NCI-H2107 treated with DMSO at 0.1 percent for 48 hours (cell line): ENCODE measurements around the gene DRAXIN.

Experiments
- DNase-seq: peaks from one replicate; lab custom pipeline; 2025; ENCODE audit not compliant: unreplicated experiment; lab: John Stamatoyannopoulos, UW

Gene DRAXIN

DNA sequence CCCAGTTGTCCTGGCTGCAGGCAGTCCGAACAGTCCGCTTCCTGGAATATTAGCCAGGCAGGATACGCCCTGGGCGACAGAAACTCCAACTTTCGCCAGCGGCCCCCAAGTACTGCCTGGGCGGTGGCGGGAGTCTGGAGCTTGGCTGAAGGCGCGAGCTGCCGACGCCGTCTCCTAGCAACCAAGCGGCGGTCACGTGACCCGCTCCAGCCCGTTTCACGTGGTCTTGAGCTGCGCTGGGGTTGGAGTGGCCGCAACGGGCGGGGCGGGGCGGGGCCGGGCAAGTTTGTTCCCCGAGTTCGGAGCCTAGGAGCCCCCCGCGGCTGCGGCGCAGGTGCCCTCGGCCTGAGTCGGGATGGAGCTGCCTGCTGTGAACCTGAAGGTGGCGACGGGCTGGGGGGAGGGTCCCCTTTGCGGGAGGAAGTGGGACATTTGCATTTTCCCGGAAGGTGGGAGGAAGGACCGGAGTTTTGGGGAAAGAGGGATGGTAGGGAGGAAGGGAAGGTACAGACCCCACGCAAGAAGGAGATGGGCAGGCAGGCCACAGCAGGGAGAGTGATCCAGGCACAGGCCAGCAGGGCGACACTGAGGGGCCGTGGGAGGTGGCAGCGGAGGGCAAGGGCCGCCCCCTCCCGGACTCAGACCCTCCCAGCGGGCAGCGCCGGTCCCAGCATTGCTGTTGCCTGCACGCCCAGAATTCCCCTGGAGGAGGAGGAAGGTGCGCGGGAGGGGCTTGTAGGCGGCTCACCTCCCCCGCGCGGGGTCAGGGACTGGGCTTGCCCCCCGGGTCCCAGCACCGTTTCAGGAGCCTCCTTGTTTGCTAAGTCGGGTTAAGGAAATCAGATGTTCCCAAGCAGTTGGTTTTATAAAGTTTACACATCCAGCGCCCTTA, 44.6 kb downstream of the DRAXIN start, which contains the start of gene AGTRAP:
Gene AGTRAP, plus strand, starts transcription at position 283 of the 892 bp plus-strand sequence. Its CDS starts 73 bp downstream, at position 356.
- DNase-seq: peak; percentile 47

DNA sequence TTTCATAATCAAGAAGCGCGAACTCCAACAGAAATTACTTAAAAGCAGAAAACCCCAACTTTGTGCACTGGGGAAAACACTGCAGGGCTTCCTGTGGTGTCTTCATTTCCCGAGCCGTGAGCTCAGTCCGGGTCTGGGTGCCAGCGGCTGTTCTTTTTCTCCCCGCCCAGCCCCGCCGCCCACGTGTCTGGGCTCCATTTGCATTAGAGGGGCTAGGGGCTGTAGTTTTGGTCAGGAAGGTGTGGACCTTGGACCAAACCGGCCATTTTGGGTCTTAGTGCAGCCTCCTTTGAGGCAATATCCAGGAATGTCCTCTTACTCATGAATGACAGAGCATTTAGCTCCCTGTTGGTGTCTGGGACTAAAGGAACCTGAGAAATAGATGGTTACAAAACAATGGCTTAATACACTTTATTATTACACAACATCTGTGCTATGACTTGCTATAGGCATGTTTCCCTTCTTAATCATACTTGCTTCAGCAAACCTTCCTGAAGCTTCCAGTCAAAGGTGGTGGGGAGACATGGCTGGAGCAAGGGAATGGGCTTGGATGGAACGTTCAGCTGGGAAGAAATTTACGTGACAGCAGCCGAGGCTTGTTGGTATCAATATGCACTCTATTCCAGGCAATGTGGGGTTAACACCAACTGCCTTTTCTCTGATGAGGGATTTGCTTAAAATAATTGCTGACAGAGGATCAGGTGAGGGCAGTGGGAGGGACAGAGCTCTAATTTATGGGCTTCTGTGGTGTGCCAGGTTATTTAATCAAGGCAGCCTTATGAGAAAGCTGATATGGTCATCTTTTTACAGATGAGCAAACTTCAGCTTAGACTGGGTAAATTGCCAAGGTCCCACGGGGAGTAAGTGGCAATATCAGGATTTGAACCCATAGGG, 45.5 kb downstream of the DRAXIN start:
- DNase-seq: no peak

- no peak for DNase-seq
Observed at GRCh38 chr1:11738096-11738495, 46.6 kb downstream of the DRAXIN start.

GRCh38 chr1:11738783-11739182, 47.3 kb downstream of the DRAXIN start:
- DNase-seq: no peak

DNA sequence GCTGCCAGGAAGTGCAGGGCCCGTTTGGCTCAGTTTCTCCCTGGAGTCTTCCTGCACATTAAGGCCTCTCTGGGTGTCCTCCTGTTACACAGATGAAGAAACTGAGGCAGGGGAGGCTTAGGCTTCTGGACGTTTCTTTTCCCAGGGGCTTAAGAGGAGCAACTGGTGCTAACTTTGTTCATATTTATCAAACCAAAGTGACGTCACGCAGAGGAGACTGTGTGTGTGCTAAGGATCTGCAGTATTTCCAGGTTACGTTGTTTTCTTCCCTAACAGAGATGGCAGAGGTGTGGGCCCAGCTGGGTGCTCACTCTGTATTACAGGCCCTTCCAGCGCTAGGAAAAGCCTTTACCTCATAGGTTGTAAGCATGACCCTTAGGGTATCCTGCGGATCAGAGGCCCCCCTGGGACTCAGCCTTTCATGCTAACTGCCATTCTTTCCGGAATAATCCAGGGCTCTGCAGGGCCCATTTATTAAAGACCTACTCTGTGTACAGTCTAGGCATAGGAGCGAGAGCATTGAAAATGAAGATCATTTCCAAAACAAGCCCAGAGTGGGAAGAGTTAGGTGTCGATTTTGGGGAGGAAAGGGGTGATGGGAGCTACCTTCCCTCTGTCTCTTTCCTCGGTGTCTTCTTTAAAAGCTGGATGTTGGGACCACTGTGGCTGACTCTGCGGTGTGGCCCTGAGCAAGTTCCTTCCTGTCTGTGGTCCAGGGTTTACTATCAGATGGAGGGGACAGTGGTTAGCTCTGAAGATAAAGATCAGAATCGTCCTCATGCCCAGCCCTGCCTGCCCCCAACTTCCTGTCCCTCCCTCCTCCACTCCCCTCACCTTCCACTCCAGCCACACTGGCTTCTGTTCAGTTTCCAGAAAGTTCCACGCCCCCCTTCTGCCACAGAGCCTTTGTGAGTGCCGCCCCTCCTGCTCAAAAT, 49.0 kb downstream of the DRAXIN start:
- no peak for DNase-seq

- DNase-seq: no peak
Observed at GRCh38 chr1:11741482-11741881, 50.0 kb downstream of the DRAXIN start.

GRCh38 chr1:11741919-11742558, 50.5 kb downstream of the DRAXIN start:
- no peak for DNase-seq

- DNase-seq: no peak
Observed at GRCh38 chr1:11744287-11744686, 52.8 kb downstream of the DRAXIN start.

GRCh38 chr1:11746092-11746491, 54.6 kb downstream of the DRAXIN start:
- no peak for DNase-seq

DNA sequence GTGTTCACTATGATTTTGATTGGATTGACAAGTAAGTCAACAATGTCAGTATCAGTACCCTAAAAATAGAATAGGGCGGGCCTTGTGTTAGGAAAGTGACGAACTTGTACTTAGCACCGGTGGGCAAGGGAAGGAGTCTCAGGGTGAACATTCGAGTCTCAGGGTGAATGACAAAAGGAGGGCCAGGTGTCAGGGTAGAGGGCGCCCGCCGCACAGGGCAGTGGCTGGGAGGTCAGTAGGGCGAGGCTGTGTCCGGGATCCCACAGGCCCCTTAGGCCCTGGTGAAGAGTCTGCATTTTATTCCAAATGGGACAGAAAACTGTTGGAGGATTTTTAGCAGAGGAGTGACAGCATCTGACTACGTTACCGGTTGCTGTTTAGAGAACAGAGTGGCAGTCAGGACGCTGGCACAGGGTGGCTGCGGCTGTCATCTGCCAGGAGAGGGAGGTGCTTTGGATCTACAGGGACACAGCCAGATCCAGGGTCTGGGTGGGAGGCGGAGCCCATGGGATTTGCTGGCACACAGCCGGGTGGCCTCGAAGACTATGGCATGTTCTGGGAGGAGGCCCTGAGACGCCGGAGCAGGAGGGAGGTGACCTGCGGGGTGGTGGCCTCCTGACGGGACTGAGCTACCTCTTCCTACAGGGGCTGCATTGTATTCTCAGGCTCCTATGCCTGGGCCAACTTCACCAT, 55.4 kb downstream of the DRAXIN start:
- no peak for DNase-seq

DNA sequence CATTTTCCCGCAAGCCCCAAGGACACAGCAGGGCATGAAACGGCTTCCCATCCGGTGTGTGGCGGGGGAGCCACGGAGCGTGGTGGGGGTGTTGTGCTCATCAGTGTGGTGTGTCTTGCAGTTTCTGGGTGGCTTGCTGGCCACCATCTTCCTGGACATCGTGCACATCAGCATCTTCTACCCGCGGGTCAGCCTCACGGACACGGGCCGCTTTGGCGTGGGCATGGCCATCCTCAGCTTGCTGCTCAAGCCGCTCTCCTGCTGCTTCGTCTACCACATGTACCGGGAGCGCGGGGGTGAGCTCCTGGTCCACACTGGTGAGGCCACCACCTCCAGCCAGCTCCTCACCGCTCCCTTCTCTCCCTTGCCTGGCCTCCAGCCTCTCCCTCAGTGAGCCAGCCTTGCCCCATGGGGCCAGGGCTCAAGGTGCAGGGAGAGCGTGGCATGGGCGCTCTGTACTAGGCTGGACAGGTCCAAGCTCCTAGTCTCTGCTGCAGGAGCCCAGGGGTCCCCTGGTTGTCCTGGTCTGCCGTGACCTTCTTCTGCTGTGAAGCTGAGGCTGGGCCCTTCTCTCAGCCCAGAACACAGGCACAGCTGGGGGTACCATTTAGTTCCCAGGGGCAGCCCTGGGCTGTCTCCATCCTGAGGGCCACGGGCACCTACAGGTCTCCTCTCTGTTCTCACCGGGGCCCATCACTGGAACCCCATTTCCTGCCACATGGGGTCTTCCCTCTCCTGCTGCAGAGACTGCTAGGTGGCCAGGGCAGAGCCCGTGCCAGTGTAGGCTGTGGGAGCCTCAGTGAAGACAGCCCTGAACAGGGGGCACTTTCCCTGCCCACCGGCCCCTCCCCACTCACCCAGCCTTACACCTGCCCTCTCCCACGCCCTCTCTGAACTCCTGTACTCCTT, 57.0 kb downstream of the DRAXIN start:
- DNase-seq: no peak

DNA sequence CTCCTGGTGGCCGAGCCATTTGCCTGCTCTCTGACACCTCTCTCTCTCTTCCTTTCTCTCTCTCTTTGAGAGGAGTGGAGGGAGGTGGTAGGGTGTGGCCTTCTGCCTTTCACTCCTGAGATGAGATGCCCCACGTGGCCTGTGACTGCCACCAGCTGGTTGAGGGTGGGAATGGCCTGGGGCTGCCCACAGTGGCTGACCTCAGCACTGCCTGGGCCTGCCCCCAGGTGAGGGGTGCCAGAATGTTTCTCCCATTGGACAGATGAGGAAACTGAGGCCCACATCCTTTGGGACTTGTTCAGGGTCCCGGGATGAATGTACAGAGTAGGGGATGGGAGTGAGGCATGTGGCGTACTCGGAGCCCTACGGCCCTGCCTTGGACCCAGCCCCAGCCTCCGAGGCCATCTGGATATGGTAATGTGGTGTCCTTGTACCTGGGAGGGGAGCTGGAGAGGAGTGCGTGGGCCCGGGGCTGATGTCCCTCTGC, 57.7 kb downstream of the DRAXIN start:
- peak; percentile 29 for DNase-seq

- no peak for DNase-seq
Observed at GRCh38 chr1:11749996-11750395, 58.5 kb downstream of the DRAXIN start.

DNA sequence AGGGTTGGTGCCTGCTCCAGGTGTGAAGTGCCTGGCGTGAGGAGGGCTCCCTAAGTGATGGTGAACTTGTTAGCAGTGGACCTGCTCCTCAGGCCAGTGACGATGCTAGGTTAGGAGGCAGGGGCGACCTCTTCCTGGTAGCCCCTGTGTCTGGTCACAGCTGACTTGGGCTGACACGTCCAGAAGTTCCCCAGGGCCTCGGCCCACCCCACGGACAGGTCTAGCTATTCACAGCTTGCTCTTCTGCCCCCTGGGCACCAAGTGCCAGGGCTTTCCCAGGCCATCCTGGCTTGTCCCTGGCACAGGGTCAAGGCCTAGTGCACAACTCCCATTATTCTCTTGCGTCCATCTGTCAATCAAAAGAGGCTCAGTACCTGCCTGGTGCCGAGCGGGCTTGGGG, 59.6 kb downstream of the DRAXIN start:
- DNase-seq: no peak

- DNase-seq: no peak
Observed at GRCh38 chr1:11752359-11753088, 61.0 kb downstream of the DRAXIN start.

DNA sequence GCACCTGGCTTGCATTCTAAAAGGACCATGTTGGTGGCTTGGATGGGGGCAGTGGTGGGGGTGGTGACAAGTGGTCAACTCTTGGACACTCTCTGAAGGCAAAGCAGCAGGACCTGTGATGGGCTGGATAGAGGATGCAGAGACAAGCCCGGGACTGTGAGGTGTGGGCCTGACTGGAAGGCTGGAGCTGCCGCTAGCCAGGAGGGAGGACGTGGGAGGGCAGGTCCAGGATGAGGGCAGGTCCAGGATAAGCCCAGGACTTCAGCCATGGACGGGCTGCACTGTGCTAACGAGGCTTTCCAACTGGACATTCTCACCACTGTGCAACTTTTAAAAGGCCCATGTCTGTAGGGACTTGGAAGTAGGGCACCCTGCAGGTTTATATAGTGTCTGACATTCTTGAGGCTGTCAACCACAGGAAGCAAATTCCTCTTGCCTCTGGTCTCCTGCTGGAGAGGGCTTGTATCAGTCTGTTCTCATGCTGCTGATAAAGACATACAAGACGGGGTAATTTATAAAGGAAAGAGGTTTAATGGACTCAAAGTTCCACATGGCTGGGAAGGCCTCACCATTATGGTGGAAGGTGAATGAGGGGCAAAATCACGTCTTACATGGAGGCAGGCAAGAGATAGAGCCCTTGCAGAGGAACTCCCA, 62.2 kb downstream of the DRAXIN start:
- DNase-seq: no peak

DNA sequence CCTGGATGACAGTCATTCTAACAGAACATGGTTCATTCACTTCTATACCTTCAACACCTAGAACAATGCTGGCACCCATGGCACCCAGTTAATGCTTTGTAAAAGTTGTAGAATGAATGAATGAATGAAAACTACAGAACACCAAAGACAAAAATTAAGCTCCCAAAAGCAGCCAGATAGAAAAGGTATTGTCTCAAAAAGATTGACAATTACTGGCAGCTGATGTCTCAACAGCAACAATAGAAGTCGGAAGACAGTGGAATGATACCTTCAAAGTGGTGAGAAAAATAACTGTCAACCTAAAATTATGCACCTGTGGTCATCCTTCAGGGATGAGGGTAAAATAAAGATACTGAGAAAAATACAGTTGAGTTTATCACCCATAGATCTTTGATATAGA, 65.5 kb downstream of the DRAXIN start:
- DNase-seq: no peak
